Effector memory CD8-positive, alpha-beta T cell (primary cell): ENCODE results near the gene TTC28.
A peak's percentile ranks its signal among the peaks of the same experiment; 100 is the strongest.

Experiments used
- ATAC-seq: fragments of 150-1000 bp; cut with Tn5 transposase; replicated peaks from 2 replicates; pipeline ENCODE4 v1.10.0; 2021; ENCODE audit warnings: mild to moderate bottlenecking, moderate library complexity
- DNase-seq, 3 experiments: peaks; one replicate each; pipeline ENCODE4 v3.0.0; 2021
- H3K27ac Mint-ChIP-seq, 2 donors: one replicate each; pipeline ENCODE4 v1.8.0; 2022; ENCODE audit warnings: mild to moderate bottlenecking in 2 of 2, mixed read lengths in 2 of 2, moderate library complexity in 2 of 2
- H3K27me3 Mint-ChIP-seq, 2 donors: one replicate each; pipeline ENCODE4 v1.8.0; 2022; ENCODE audit warnings: mixed read lengths in 2 of 2
- H3K36me3 Mint-ChIP-seq: one replicate; pipeline ENCODE4 v1.8.0; 2022; ENCODE audit warnings: mild to moderate bottlenecking, moderate library complexity, mixed read lengths; ENCODE audit not compliant: insufficient read depth
- H3K4me1 Mint-ChIP-seq, 2 donors: one replicate each; pipeline ENCODE4 v1.8.0; 2022; ENCODE audit warnings: low read depth in 2 of 2, mixed read lengths in 2 of 2
- H3K4me3 Mint-ChIP-seq, 2 donors: one replicate each; pipeline ENCODE4 v1.8.0; 2022; ENCODE audit warnings: mild to moderate bottlenecking in 2 of 2, mixed read lengths in 2 of 2, moderate library complexity in 2 of 2
- H3K9me3 Mint-ChIP-seq, 2 donors: one replicate each; pipeline ENCODE4 v1.8.0; 2022; ENCODE audit warnings: mixed read lengths in 2 of 2

Gene TTC28

DNA sequence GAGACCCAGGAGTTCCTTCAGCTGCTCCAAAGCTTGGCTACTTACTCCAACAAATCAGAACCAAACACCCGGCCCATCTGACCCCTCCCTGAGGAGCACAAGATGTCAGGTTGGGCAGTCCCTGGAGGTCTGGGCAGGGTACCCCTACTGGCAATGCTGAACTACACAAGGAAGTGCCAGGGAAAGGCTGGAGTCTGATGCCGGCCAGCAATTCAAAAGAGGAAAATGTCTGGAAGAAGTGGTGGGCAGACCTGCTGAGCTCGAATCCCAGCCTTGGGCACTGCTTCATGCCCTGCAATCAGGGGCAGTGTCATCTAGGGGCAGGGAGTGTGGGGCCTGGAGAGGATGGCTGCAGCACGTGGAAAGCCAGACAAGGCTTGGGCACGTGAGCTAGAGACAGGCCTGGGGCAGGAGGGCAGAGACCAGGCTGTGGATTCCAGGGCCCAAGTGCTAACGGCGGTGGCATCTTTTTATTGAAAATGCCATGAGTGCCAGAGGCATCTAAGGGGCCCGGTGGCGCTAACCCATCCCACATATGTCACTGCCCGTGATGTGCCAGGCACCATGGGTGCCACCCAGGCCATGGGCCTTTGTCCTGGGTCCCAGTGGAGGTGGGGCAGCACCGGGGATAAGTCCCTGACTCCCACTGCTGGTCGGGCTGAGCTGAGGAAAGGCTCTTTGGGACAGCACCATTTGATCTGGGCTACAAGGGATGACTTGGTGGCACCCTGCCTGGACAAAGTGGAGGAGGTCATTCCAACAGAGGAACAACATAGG, 662.7 kb downstream of the TTC28 start:
- H3K27me3 Mint-ChIP-seq = peaks cover 9 to 22% of the 10 kb centered on the region in 2 donors
- DNase-seq (no peak), ATAC-seq (no peak)
- H3K27ac Mint-ChIP-seq = no peak overlapping the region
- H3K9me3 Mint-ChIP-seq = no peaks in the 10 kb centered on the region
- peaks cover 6 to 10% of the 10 kb centered on the region in 2 donors for H3K4me1 Mint-ChIP-seq
- H3K4me3 Mint-ChIP-seq = no peak overlapping the region
- no peaks in the 10 kb centered on the region for H3K36me3 Mint-ChIP-seq

- H3K4me3 Mint-ChIP-seq = no peak overlapping the region
- no peaks in the 10 kb centered on the region for H3K9me3 Mint-ChIP-seq
Observed at GRCh38 chr22:28015676-28016601, 663.7 kb downstream of the TTC28 start.

DNA sequence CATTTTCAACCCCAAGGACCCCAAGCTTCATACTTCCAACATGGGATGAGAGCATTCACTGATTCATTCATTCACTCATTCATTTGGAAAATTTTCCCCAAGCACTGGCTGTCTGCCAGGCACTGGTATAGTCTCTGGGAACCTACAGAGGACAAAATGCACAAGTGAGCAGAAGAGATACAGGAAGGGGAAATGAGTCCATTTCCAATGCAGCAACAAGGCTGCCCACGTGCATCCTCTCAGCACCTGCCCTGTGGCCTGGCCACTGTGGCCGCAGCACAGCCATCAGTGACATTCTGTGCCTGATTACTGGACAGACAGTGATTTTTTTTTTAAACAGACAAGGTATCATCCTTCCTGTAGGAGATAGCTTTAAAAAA, 664.6 kb downstream of the TTC28 start:
- ATAC-seq = no peak
- H3K36me3 Mint-ChIP-seq = no peaks in the 10 kb centered on the region
- peak overlapping the region in 1 of 2 donors; percentile 67 for H3K27ac Mint-ChIP-seq

More at GRCh38 chr22:28015676-28016601, 663.7 kb downstream of the TTC28 start:
- peaks cover 6 to 10% of the 10 kb centered on the region in 2 donors for H3K4me1 Mint-ChIP-seq
- ATAC-seq (no peak), DNase-seq (no peak)
- peak overlapping the region in 1 of 2 donors; percentile 67 for H3K27ac Mint-ChIP-seq
- peaks cover 9 to 29% of the 10 kb centered on the region in 2 donors for H3K27me3 Mint-ChIP-seq
- no peaks in the 10 kb centered on the region for H3K36me3 Mint-ChIP-seq

DNA sequence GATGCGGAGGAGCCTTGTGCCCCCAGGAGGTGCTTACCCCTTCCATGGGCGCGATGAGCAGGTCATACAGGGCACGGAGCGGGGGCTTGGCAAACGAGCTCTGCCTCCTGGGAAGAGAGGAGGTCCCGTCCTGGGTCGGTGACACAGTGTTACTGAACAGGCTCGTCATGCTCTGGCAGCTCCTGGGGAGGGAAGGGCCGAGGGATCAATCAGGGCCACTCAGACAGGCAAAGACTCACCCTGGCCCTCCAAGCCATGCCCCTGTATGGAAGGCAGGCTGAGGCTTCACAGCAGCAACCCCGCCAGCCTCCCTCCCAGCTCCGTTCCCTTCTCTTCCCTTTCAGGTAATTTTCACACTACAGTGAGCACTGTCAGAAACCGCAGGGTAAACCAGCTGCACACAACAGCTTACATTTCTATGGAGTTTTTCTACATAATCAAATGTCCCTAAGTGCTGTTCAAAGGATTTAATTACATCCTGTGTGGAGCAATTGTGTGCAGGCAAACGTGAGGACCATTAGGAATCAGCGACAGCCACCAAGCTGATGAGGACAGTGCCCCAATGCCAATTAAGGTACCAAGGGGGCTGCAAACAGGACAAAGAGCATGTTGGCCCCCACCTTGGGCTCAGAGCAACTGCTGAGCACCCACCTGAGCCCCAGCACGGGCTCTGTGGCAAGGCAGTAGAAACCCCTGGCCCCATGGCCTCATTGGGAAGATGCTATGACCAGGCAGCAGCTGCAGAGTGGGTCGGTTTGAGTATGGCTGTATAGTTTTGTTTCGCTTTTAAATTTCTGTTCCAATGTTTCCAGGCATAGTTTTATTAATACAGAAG, 665.2 kb downstream of the TTC28 start:
- Mint-ChIP-seq H3K9me3 (no peaks in the 10 kb centered on the region), H3K27ac (no peak overlapping the region), H3K4me1 (peaks cover under 1 to 6% of the 10 kb centered on the region in 2 donors), H3K27me3 (peaks cover 9 to 29% of the 10 kb centered on the region in 2 donors), H3K36me3 (no peaks in the 10 kb centered on the region), H3K4me3 (no peak overlapping the region)
- no peak for DNase-seq
- no peak for ATAC-seq

More for the DNA sequence above, 664.6 kb downstream of the TTC28 start:
- Mint-ChIP-seq H3K27me3 (peaks cover 9 to 29% of the 10 kb centered on the region in 2 donors), H3K9me3 (no peaks in the 10 kb centered on the region), H3K4me3 (no peak overlapping the region), H3K4me1 (peaks cover 4 to 7% of the 10 kb centered on the region in 2 donors)
- no peak for DNase-seq

DNA sequence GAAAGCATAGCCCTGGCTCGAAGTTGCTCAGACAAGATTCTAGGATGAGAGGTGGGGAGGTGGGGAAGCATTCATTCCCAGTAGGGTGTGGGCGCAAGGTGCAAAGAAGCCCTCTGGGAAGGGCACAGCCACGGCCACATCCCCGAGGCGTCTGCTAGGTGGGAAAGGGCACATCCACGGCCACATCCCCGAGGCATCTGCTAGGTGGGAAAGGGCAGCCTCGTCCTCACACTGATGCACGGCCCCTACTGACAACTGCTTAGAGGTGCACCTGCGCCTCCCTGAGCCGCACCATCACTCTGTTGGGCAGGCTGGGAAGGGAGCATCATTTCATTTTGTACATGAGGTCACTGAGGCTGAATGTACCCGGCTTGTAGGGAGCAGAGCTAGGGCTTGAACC, 666.0 kb downstream of the TTC28 start:
- no peak for ATAC-seq
- DNase-seq = no peak
- Mint-ChIP-seq H3K4me1 (peaks cover 0 to 4% of the 10 kb centered on the region in 2 donors), H3K9me3 (no peaks in the 10 kb centered on the region), H3K4me3 (no peak overlapping the region), H3K27me3 (peaks cover 9 to 29% of the 10 kb centered on the region in 2 donors), H3K36me3 (no peaks in the 10 kb centered on the region), H3K27ac (no peak overlapping the region)

DNA sequence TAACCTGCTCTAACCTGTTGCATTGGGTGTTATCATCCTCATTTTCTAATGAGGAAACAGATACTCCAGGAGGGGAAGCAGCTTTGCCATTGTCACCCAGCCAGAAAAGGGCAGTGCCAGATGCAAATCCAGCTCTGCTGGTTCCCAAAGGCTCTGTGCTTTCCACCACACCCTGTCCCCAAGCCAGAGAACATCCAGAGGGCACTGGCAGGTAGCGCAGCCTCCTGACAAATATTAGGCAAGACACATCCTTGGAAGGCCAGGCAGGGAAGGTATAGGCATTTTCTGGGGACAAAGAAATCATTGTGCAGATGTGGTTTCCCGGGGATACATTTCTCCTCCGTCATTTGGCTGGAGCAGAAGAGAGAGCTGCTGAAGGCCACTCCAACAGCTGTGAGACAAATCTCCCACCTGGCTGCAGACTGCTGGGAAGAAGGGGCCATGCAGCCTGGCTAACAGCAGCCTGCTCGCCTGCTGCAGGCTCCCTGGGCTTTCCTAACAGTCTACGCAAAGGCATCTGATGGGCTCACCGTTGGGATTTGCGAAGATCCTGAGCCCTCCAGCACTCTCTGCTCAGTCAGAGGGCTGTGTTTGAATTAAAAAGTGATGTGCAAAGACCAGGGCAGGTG, 666.7 kb downstream of the TTC28 start:
- no peak overlapping the region for H3K27ac Mint-ChIP-seq
- no peak for ATAC-seq
- no peaks in the 10 kb centered on the region for H3K4me1 Mint-ChIP-seq
- no peaks in the 10 kb centered on the region for H3K9me3 Mint-ChIP-seq
- no peak overlapping the region for H3K4me3 Mint-ChIP-seq
- H3K27me3 Mint-ChIP-seq = peaks cover 9 to 29% of the 10 kb centered on the region in 2 donors
- DNase-seq = no peak
- no peaks in the 10 kb centered on the region for H3K36me3 Mint-ChIP-seq

DNA sequence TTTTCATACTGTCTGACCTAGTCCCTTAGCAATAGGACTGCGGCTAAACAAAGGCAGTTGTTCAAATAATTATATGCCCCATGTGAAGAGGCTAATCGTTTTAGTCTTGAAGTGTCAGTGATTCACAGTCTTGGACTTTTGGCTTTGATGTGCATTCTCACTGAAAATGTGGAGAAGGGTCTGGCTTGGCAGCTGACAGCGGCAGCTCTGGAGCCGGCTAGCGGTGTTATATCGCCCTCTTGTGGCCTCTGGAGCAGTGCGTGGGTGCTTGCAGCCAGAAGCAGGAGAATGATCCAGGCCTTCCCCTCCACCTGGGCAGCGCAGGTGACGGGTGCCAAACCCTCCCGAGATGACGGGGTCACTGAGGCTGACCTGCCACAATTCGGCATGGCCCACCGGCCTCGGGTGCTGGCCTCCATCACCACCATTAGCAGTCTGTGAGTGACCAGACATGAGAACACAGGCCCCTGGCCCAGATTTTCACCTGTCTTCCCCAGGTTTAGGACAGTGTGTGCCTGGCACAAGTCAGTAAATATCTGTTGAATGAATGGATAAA, 670.3 kb downstream of the TTC28 start:
- H3K4me1 Mint-ChIP-seq = no peaks in the 10 kb centered on the region
- no peaks in the 10 kb centered on the region for H3K36me3 Mint-ChIP-seq
- H3K9me3 Mint-ChIP-seq = no peaks in the 10 kb centered on the region
- peak; percentile 61 to 68 (median 63) for DNase-seq
- ATAC-seq = peak; percentile 82
- H3K4me3 Mint-ChIP-seq = no peak overlapping the region
- H3K27ac Mint-ChIP-seq = no peak overlapping the region
- peaks cover 3 to 43% of the 10 kb centered on the region in 2 donors for H3K27me3 Mint-ChIP-seq

- Mint-ChIP-seq H3K36me3 (no peaks in the 10 kb centered on the region), H3K27me3 (peaks cover 5 to 43% of the 10 kb centered on the region in 2 donors), H3K27ac (no peak overlapping the region), H3K4me1 (no peaks in the 10 kb centered on the region), H3K4me3 (no peak overlapping the region), H3K9me3 (no peaks in the 10 kb centered on the region)
- DNase-seq (no peak), ATAC-seq (no peak)
Observed at GRCh38 chr22:28008649-28009048, 671.0 kb downstream of the TTC28 start.

- H3K4me3 Mint-ChIP-seq = no peak overlapping the region
- H3K4me1 Mint-ChIP-seq = no peaks in the 10 kb centered on the region
- no peaks in the 10 kb centered on the region for H3K36me3 Mint-ChIP-seq
- peaks cover 5 to 39% of the 10 kb centered on the region in 2 donors for H3K27me3 Mint-ChIP-seq
- DNase-seq = no peak
- no peaks in the 10 kb centered on the region for H3K9me3 Mint-ChIP-seq
- ATAC-seq = no peak
- no peak overlapping the region for H3K27ac Mint-ChIP-seq
Observed at GRCh38 chr22:28008056-28008455, 671.6 kb downstream of the TTC28 start.

DNA sequence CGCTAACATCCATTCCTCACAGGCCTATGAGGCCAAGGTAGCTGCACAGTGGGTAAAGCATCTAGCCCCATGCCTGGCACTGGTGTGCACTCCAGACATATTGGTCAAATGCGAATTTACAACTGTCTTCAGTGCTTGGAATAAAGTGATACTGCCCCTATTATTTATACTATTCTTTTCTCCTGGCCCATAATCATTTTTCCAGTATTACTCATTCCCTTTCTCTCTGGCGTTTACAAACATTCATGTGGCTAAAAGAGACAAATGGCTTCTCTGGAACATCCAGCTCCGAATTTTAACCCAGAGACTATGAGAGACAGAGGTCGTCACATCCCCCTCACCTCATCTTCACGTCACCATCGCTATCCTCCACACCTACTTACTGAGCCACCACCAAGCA, 673.4 kb downstream of the TTC28 start:
- DNase-seq = no peak
- H3K27ac Mint-ChIP-seq = no peak overlapping the region
- no peaks in the 10 kb centered on the region for H3K36me3 Mint-ChIP-seq
- peaks cover 5 to 28% of the 10 kb centered on the region in 2 donors for H3K27me3 Mint-ChIP-seq
- H3K4me3 Mint-ChIP-seq = no peak overlapping the region
- no peak for ATAC-seq
- no peaks in the 10 kb centered on the region for H3K9me3 Mint-ChIP-seq
- no peaks in the 10 kb centered on the region for H3K4me1 Mint-ChIP-seq

DNA sequence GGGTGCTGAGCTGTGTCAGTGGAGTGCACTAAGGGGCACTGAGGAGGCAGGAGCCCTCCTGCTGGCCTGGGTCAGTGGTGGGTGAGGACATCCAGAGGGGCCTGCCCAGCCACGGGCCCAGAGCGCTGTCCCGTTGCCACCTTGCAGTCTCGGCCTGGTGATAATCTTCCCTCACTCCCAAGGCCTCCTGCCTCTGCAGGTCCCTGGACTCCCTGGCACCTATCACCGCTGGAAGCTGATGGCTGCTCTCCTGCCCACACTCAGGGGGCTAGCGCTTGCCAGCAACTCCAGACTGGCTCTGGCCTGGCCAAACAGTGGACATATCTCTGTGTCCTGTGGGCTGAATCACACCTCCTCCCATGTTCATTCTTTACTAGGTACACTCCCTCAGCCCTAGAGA, 674.1 kb downstream of the TTC28 start:
- Mint-ChIP-seq H3K27ac (peak overlapping the region in 1 of 2 donors; percentile 19), H3K27me3 (peaks cover 5 to 26% of the 10 kb centered on the region in 2 donors), H3K4me1 (no peaks in the 10 kb centered on the region), H3K4me3 (no peak overlapping the region), H3K36me3 (no peaks in the 10 kb centered on the region), H3K9me3 (no peaks in the 10 kb centered on the region)
- DNase-seq (no peak), ATAC-seq (no peak)

GRCh38 chr22:28004021-28004420, 675.6 kb downstream of the TTC28 start:
- H3K27me3 Mint-ChIP-seq = peaks cover 5 to 26% of the 10 kb centered on the region in 2 donors
- H3K9me3 Mint-ChIP-seq = no peaks in the 10 kb centered on the region
- DNase-seq = no peak
- peak overlapping the region in 1 of 2 donors; percentile 68 for H3K27ac Mint-ChIP-seq
- H3K36me3 Mint-ChIP-seq = no peaks in the 10 kb centered on the region
- H3K4me1 Mint-ChIP-seq = no peaks in the 10 kb centered on the region
- no peak overlapping the region for H3K4me3 Mint-ChIP-seq
- no peak for ATAC-seq
